ENCODE measurements around the gene NEDD4. TPM values are rescaled to one million over a fixed set of nuclear protein-coding genes. Genes with fewer than 3 reads are reported as not detected.

Gene NEDD4
- 13.0 TPM for total RNA-seq

DNA sequence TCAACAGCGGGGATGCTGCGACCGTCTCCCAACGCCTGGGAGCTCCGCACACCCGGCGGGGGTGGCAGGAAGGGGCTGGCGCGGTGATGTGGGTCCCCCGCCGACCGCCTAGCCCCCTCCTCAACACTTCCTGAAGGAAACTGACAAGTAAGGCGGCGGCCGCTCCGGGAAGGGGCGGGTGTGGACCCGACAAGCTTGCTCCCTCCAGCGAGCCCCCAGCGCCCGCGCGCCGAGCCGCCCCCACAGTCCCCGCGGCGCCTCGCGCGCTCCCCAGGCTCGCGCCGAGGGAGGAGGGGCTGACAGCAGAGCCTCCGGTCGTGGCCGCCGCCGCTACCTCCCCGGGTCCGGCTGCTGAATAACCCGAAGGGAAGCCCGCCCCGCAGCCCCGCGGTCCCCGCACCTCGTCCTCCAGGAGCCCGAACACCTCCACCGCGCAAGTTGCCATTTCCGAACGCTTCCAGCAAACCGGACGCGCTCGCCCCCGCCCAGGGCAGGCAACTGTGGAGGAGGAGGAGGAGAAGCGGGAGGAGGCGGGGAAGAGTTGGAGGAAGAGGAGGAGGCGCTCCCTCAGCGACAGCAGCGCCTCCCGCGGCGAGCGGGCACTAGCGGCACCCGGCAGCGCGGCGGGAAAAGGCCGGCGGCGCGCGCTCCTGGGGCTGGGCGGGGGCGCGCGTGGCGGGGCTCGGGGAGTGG is at the start of gene NEDD4:
Gene NEDD4 (minus strand): TSS at position 502 of the 693 bp plus-strand sequence. CDS start 57 bp downstream, at position 445.
- H3K36me3 ChIP-seq (ENCODE audit: control insufficient read depth in 3 of 3, insufficient read depth in 3 of 3, low read length in 3 of 3): no peaks in the 10 kb centered on the region
- H3K9ac ChIP-seq (ENCODE audit: low read depth in 1 of 3, low read length in 3 of 3): peak within 1 kb of the TSS; percentile 88 to 91 (median 89)
- peak within 1 kb of the TSS; percentile 85 to 90 (median 86) for H3K4me3 ChIP-seq (ENCODE audit: low read length in 3 of 3)
- H3K27me3 ChIP-seq (ENCODE audit: control insufficient read depth in 3 of 3, insufficient read depth in 3 of 3, low read length in 3 of 3): no peaks in the 10 kb centered on the region
- no peaks in the 10 kb centered on the region for H3K9me3 ChIP-seq (ENCODE audit: control insufficient read depth in 3 of 3, low read length in 3 of 3)
- peak within 1 kb of the TSS; percentile 85 for H3K27ac ChIP-seq (ENCODE audit: low read depth, low read length)
- H3K4me1 ChIP-seq (ENCODE audit: control insufficient read depth in 3 of 3, insufficient read depth in 3 of 3, low read length in 3 of 3): peaks cover 7 to 21% (median 8%) of the 10 kb centered on the region in 3 donors

DNA sequence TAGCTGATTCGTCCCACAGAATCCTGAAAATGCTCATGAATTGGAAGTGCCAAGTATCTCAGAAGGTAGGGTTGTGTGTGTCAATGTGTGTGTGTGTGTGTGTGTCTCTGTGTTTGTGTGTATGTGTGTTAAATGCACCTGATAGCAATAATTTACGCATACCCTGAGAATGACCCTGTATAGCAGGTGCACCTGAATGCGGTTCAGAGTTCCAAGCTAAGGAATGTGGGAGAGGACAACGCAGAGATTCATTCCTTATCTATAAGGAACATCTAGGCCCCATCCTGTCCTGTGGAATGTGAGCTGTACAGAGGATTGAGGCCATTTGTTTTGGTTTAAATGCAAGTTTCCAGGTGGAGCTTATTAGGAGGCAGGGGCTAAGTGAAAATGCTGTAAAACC is 49.1 kb upstream of the NEDD4 start:
- Histone ChIP-seq H3K27me3 (ENCODE audit: control insufficient read depth in 3 of 3, insufficient read depth in 3 of 3, low read length in 3 of 3) (no peaks in the 10 kb centered on the region), H3K27ac (ENCODE audit: low read depth, low read length) (no peak overlapping the region), H3K9ac (ENCODE audit: low read depth in 1 of 3, low read length in 3 of 3) (no peak overlapping the region), H3K4me3 (ENCODE audit: low read length in 3 of 3) (no peak overlapping the region), H3K9me3 (ENCODE audit: control insufficient read depth in 3 of 3, low read length in 3 of 3) (no peaks in the 10 kb centered on the region), H3K4me1 (ENCODE audit: control insufficient read depth in 3 of 3, insufficient read depth in 3 of 3, low read length in 3 of 3) (peaks cover 2 to 5% (median 3%) of the 10 kb centered on the region in 3 donors), H3K36me3 (ENCODE audit: control insufficient read depth in 3 of 3, insufficient read depth in 3 of 3, low read length in 3 of 3) (no peaks in the 10 kb centered on the region)

DNA sequence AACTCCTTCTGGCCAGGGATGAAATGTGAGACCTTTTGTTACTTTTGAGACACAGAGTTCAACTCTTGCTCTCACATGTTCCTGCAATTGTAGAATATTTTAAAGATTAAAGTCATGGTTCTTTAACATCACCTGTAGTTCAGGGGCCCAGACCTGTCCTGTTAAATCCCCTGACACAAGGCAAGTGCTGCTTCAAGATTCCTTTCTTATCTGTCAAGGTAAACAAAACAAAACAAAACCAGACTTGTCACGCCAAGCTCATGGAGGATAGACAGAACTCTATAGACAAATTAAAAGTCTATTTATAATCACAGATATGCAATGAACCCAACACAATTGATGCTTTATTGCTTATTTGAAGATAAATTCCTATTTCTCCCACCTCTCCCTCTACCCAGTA is 48.6 kb upstream of the NEDD4 start:
- peaks cover 2 to 5% (median 3%) of the 10 kb centered on the region in 3 donors for H3K4me1 ChIP-seq (ENCODE audit: control insufficient read depth in 3 of 3, insufficient read depth in 3 of 3, low read length in 3 of 3)
- no peaks in the 10 kb centered on the region for H3K36me3 ChIP-seq (ENCODE audit: control insufficient read depth in 3 of 3, insufficient read depth in 3 of 3, low read length in 3 of 3)
- H3K4me3 ChIP-seq (ENCODE audit: low read length in 3 of 3): no peak overlapping the region
- no peaks in the 10 kb centered on the region for H3K9me3 ChIP-seq (ENCODE audit: control insufficient read depth in 3 of 3, low read length in 3 of 3)
- H3K9ac ChIP-seq (ENCODE audit: low read depth in 1 of 3, low read length in 3 of 3): no peak overlapping the region
- no peak overlapping the region for H3K27ac ChIP-seq (ENCODE audit: low read depth, low read length)
- H3K27me3 ChIP-seq (ENCODE audit: control insufficient read depth in 3 of 3, insufficient read depth in 3 of 3, low read length in 3 of 3): no peaks in the 10 kb centered on the region

DNA sequence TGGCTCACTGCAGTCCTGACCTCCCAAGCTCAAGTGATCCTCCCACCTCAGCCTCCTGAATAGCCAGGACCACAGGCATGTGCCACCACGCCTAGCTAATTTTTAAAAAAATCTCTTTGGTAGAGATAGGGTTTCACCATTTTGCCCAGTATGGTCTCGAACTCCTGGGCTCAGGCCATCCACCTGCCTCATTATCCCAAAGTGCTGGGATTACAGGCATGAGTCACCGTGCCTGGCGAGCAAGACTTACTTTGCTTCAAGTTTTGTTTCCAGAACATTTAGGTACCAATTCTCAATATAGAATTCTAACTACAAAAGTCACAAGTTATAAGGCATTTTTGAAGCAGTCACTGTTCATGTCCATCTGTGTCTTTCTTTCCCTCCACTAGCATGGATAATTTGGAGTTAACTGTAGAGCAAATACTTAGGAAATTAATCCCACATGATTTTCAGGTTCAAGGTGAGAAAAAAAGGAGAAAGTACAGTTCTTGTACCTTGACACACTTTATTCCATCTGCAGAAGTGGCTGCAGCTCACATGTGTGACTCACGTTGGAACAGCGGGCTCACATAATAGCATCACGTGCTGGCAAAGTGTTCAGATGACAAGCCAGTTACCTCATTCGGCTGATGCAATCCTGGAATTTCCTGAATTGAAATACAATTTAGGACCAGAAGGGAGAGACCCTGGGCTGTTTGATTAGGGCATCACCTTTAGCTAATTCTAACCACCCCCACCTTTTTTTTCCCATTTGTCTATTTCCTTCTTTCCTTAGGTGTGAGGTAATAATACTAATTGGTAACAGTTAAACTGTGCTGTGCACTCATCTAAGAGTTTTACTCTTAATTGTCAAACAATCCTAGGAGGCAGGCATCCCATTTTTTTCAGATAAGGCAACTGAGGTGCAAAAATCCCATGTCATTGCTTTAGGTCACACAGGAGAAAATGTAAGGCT is 46.9 kb upstream of the NEDD4 start:
- Histone ChIP-seq H3K9me3 (ENCODE audit: control insufficient read depth in 3 of 3, low read length in 3 of 3) (no peaks in the 10 kb centered on the region), H3K9ac (ENCODE audit: low read depth in 1 of 3, low read length in 3 of 3) (no peak overlapping the region), H3K27ac (ENCODE audit: low read depth, low read length) (no peak overlapping the region), H3K4me3 (ENCODE audit: low read length in 3 of 3) (no peak overlapping the region), H3K36me3 (ENCODE audit: control insufficient read depth in 3 of 3, insufficient read depth in 3 of 3, low read length in 3 of 3) (no peaks in the 10 kb centered on the region), H3K4me1 (ENCODE audit: control insufficient read depth in 3 of 3, insufficient read depth in 3 of 3, low read length in 3 of 3) (peaks cover 2 to 5% (median 3%) of the 10 kb centered on the region in 3 donors), H3K27me3 (ENCODE audit: control insufficient read depth in 3 of 3, insufficient read depth in 3 of 3, low read length in 3 of 3) (no peaks in the 10 kb centered on the region)

GRCh38 chr15:56038707-56039106 is 45.3 kb upstream of the NEDD4 start:
- peaks cover 2 to 5% (median 3%) of the 10 kb centered on the region in 3 donors for H3K4me1 ChIP-seq (ENCODE audit: control insufficient read depth in 3 of 3, insufficient read depth in 3 of 3, low read length in 3 of 3)
- H3K9ac ChIP-seq (ENCODE audit: low read depth in 1 of 3, low read length in 3 of 3): no peak overlapping the region
- no peaks in the 10 kb centered on the region for H3K36me3 ChIP-seq (ENCODE audit: control insufficient read depth in 3 of 3, insufficient read depth in 3 of 3, low read length in 3 of 3)
- no peaks in the 10 kb centered on the region for H3K9me3 ChIP-seq (ENCODE audit: control insufficient read depth in 3 of 3, low read length in 3 of 3)
- no peak overlapping the region for H3K27ac ChIP-seq (ENCODE audit: low read depth, low read length)
- H3K27me3 ChIP-seq (ENCODE audit: control insufficient read depth in 3 of 3, insufficient read depth in 3 of 3, low read length in 3 of 3): no peaks in the 10 kb centered on the region
- no peak overlapping the region for H3K4me3 ChIP-seq (ENCODE audit: low read length in 3 of 3)

- H3K36me3 ChIP-seq (ENCODE audit: control insufficient read depth in 3 of 3, insufficient read depth in 3 of 3, low read length in 3 of 3): no peaks in the 10 kb centered on the region
- H3K4me1 ChIP-seq (ENCODE audit: control insufficient read depth in 3 of 3, insufficient read depth in 3 of 3, low read length in 3 of 3): peaks cover 2 to 5% (median 3%) of the 10 kb centered on the region in 3 donors
- H3K27me3 ChIP-seq (ENCODE audit: control insufficient read depth in 3 of 3, insufficient read depth in 3 of 3, low read length in 3 of 3): no peaks in the 10 kb centered on the region
- H3K9me3 ChIP-seq (ENCODE audit: control insufficient read depth in 3 of 3, low read length in 3 of 3): no peaks in the 10 kb centered on the region
- H3K27ac ChIP-seq (ENCODE audit: low read depth, low read length): no peak overlapping the region
- no peak overlapping the region for H3K4me3 ChIP-seq (ENCODE audit: low read length in 3 of 3)
- H3K9ac ChIP-seq (ENCODE audit: low read depth in 1 of 3, low read length in 3 of 3): no peak overlapping the region
Observed at GRCh38 chr15:56038015-56038414, 44.6 kb upstream of the NEDD4 start.

DNA sequence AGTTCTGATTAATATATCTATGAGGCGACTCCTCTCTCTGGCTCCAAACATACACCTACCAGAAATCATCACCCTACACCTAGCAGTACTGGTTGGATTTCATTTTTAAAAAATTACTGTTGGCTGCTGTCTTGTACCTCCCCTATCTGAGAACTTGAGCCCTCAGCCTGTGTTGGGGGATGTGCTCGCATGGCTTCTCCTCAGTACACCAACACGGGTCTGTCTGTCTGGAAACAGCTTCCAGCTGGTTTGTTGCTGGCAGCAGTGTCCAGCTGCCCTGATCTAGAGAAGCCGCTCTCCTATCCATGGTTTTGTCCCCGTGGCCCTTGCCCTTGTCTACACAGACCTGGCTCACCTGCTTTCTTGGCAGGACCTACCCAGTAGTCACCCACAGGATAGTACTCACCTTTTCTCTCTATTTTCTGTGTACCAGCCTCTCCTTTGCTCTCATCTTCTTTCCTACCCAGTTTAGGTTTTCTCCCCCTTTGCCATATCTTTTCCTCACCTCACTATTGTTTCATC is 43.2 kb upstream of the NEDD4 start:
- H3K9ac ChIP-seq (ENCODE audit: low read depth in 1 of 3, low read length in 3 of 3): no peak overlapping the region
- H3K27ac ChIP-seq (ENCODE audit: low read depth, low read length): no peak overlapping the region
- no peaks in the 10 kb centered on the region for H3K9me3 ChIP-seq (ENCODE audit: control insufficient read depth in 3 of 3, low read length in 3 of 3)
- peaks cover 2 to 5% (median 3%) of the 10 kb centered on the region in 3 donors for H3K4me1 ChIP-seq (ENCODE audit: control insufficient read depth in 3 of 3, insufficient read depth in 3 of 3, low read length in 3 of 3)
- H3K27me3 ChIP-seq (ENCODE audit: control insufficient read depth in 3 of 3, insufficient read depth in 3 of 3, low read length in 3 of 3): no peaks in the 10 kb centered on the region
- H3K36me3 ChIP-seq (ENCODE audit: control insufficient read depth in 3 of 3, insufficient read depth in 3 of 3, low read length in 3 of 3): no peaks in the 10 kb centered on the region
- no peak overlapping the region for H3K4me3 ChIP-seq (ENCODE audit: low read length in 3 of 3)

DNA sequence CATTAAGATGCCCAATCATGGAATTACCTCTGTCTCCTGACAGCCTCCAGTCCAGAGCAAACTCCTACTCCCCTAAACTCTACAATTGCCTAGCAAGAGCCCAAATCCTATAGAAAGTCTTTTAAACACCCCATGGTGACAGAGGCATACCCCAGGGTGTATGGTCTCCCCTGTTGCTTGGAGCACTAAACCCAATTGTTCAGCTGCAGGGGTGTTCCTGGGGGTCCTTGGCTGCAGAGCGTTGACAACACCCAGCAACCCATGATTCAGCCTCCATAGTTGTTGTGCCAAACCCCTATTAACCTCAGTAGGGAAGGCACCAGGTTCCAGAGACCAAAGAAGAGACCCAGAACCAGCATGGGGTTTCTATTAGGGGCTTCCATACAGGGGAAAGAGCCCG is 41.8 kb upstream of the NEDD4 start:
- Histone ChIP-seq H3K36me3 (ENCODE audit: control insufficient read depth in 3 of 3, insufficient read depth in 3 of 3, low read length in 3 of 3) (no peaks in the 10 kb centered on the region), H3K9ac (ENCODE audit: low read depth in 1 of 3, low read length in 3 of 3) (no peak overlapping the region), H3K27ac (ENCODE audit: low read depth, low read length) (no peak overlapping the region), H3K4me1 (ENCODE audit: control insufficient read depth in 3 of 3, insufficient read depth in 3 of 3, low read length in 3 of 3) (peaks cover under 1 to 1% (median under 1%) of the 10 kb centered on the region in 3 donors), H3K9me3 (ENCODE audit: control insufficient read depth in 3 of 3, low read length in 3 of 3) (no peaks in the 10 kb centered on the region), H3K4me3 (ENCODE audit: low read length in 3 of 3) (no peak overlapping the region), H3K27me3 (ENCODE audit: control insufficient read depth in 3 of 3, insufficient read depth in 3 of 3, low read length in 3 of 3) (no peaks in the 10 kb centered on the region)

DNA sequence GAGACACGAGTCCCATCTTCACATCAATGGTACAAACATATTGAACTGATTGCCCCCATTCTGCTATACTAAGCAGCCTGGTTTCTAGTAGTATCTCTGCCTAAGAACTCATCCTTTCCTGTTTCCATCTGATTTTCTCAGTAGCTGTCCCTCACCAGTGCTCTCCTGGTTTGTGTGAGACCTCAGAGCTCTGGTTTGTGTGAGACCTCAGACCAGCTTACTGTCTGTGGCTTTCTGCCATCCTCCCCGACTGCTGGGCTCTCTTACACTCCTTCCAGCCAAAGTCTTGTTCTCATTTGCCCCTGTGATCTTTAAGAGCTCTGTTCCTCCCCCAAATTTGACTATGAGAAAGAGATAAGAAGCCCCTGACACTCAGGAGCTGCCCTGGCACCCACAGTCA is 41.1 kb upstream of the NEDD4 start:
- no peaks in the 10 kb centered on the region for H3K9me3 ChIP-seq (ENCODE audit: control insufficient read depth in 3 of 3, low read length in 3 of 3)
- H3K27ac ChIP-seq (ENCODE audit: low read depth, low read length): no peak overlapping the region
- H3K4me3 ChIP-seq (ENCODE audit: low read length in 3 of 3): no peak overlapping the region

DNA sequence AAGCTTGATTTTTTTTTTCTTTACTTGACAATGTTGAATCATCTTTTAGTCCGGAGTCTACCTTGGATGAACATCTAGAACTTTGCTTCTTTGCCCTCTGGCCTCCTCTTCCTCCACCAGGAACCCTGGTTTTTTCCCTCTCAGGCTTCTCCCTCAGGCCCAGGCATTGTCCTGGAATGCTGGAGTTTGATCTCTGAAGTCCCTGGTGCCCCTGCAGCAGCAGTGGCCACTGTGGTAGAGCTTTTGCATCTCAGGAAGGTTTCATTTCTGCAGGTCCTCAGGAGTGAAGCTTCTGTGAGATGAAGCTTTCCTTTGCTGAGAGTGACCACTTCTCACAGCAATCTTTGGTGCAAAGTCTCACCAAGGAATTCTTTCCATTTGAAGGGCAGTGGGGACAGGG is 39.0 kb upstream of the NEDD4 start:
- H3K36me3 ChIP-seq (ENCODE audit: control insufficient read depth in 3 of 3, insufficient read depth in 3 of 3, low read length in 3 of 3): no peaks in the 10 kb centered on the region
- H3K27ac ChIP-seq (ENCODE audit: low read depth, low read length): no peak overlapping the region
- H3K9ac ChIP-seq (ENCODE audit: low read depth in 1 of 3, low read length in 3 of 3): no peak overlapping the region
- no peak overlapping the region for H3K4me3 ChIP-seq (ENCODE audit: low read length in 3 of 3)
- H3K4me1 ChIP-seq (ENCODE audit: control insufficient read depth in 3 of 3, insufficient read depth in 3 of 3, low read length in 3 of 3): no peaks in the 10 kb centered on the region
- H3K9me3 ChIP-seq (ENCODE audit: control insufficient read depth in 3 of 3, low read length in 3 of 3): no peaks in the 10 kb centered on the region
- no peaks in the 10 kb centered on the region for H3K27me3 ChIP-seq (ENCODE audit: control insufficient read depth in 3 of 3, insufficient read depth in 3 of 3, low read length in 3 of 3)

More for the DNA sequence above, 41.1 kb upstream of the NEDD4 start:
- no peaks in the 10 kb centered on the region for H3K27me3 ChIP-seq (ENCODE audit: control insufficient read depth in 3 of 3, insufficient read depth in 3 of 3, low read length in 3 of 3)
- no peaks in the 10 kb centered on the region for H3K36me3 ChIP-seq (ENCODE audit: control insufficient read depth in 3 of 3, insufficient read depth in 3 of 3, low read length in 3 of 3)
- no peak overlapping the region for H3K9ac ChIP-seq (ENCODE audit: low read depth in 1 of 3, low read length in 3 of 3)
- H3K4me1 ChIP-seq (ENCODE audit: control insufficient read depth in 3 of 3, insufficient read depth in 3 of 3, low read length in 3 of 3): no peaks in the 10 kb centered on the region
